DMS79 (cell line): ENCODE results near the gene PPP2R1B.
"Not testable (repeated sequence)": the region's sequence is repeated elsewhere in the genome, so short reads cannot be mapped to it uniquely, and the experiment has no call there.

Experiments used
- DNase-seq: peaks from one replicate; lab custom pipeline; 2025; lab: John Stamatoyannopoulos, UW

PPP2R1B gene

DNA sequence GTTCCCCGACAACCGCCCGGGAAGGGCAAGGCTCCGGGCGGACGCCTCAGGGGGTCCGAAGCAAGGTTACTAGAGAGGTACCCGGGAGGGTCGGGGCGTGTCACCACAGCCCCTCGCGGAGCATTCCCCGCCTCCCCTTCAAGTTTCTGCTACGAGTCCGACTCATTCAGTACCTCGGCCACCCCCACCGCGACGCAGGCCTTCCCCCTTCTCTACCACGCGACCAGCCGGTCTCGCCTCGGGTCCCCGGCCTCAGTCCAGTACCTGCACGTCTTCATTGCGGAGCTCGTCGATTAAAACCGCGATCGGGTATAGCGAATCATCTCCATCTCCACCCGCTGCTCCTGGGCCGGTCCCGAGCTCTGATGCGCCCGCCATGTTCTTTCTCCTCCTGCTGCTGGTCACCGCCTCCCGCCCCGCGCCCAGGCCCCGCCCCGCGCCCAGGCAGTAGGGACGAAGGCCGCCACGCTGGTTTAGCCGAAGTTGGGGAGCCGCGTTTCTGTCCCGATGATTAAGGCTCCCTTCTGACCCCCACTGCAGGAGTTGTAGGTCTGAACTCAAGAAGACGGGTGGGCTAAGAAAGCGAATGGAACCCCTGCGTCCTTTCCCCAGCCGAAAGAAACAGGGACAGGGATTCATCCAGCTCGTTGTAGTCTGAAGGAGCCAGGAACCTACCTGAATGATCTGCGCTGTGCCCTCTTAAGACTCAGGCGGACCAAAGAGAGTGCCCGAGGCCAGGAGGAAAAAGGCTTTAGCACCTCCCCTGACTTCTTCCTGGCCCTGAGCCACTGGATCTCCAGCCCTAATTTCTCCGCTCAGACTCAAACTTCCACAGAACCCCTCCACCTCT is at the start of gene PPP2R1B:
Gene PPP2R1B (minus strand): TSS at position 406 of the 850 bp plus-strand sequence. CDS start 28 bp downstream, at position 378.
- DNase-seq = peak; percentile 79

DNA sequence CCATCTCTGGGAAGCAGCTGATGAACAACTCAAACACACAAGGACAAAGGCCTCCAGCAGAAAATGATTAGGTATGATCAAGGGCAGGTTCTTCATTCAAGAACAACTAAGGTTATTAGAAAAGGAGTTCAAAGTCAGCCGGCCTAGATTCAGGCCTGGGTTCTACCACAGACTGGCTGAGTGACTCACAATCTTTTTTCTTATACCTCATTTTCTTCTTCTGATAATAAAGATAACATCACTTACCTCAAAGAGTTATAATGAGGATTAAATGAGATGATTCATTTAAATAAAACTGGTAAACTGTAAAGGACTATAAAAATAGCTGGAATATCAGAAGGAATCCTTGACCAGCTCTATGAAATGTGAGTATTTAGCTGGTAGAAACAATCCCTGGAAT is 49.3 kb upstream of the PPP2R1B start:
- DNase-seq = no peak

DNA sequence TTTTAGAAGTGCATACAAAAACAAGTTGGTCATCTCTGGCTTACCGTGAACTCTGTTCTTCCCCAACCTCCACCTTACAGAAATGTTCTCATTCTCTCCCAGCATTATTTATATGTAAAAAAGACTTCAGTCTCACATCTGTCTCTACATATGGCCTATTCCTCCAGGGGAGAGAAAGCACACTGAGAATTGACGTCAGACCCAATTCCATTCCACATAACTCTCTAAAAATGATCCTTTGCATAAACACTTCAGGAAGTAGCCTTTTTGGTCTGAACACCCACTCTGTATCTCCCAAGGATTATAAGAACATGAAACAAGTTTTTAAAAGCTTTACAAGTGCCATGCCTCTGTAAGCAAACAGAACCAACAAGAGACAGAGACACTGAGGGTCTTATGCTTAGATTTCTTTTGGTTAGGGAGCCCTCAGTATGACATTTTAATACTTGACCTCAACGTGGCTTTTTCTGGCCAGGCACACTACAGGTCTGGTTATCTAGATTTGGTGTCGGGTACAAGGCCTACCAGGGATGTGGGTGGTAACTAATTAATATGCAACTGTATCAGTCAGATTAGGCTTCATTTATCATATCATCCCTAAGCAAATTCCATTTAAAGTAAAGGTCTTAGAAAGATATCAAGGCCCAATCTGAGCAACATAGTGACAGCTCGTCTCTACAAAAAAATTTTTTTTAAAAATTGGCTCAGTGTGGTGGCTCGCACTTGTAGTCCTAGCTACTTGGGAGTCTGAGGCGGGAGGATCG is 48.5 kb upstream of the PPP2R1B start:
- DNase-seq = no peak

DNA sequence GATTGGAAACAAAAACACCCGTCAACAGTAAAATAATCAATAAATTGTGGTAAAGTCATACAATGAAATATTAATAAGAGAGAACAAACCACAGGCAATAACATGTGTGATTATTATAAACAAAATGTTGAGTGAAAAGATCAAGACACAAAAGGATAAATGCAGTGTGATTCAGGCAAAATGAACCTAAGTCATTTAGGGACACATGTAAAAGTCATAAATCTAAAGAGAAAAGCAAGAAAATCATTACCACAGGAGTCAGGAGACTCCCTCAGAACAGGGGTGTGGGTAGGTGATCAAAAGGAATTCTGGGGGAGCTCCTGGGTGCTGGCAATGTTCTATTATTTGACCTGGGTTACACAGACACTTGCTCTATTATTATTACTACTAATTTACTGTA is 47.9 kb upstream of the PPP2R1B start:
- DNase-seq = no peak

DNA sequence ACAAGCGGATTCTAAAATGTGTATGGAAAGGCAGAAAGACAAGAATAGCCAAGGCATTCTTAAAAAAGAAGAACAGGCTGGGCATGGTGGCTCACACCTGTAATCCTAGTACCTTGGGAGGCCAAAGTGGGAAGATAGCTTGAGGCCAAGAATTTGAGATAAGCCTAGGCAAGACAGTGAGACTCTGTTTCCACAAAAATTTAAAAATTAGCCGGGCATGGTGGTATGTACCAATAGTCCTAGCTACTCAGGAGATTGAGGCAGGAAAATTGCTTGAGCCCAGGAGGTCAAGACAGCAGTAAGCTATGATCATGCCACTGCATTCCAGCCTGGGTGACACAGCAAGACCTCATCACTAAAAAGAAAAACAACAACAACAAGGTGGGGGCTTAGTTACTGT is 46.0 kb upstream of the PPP2R1B start:
- DNase-seq = no peak

DNA sequence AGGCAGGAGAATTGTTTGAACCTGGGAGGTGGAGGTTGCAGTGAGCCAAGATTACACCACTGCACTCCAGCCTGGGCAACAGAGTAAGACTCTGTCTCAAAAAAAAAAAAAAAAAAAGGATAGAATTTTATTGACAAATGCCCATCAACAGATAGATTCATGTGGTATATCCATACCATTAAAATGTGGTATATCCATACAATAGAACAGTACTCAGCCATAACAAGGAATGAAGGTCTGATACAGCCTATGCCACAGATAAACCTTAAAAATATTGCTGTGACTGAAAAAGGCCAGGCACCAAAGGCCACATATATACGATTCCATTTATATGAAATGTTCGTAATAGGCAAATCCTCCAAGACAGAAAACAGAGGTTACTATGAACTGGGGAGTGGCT is 45.3 kb upstream of the PPP2R1B start:
- no peak for DNase-seq

DNA sequence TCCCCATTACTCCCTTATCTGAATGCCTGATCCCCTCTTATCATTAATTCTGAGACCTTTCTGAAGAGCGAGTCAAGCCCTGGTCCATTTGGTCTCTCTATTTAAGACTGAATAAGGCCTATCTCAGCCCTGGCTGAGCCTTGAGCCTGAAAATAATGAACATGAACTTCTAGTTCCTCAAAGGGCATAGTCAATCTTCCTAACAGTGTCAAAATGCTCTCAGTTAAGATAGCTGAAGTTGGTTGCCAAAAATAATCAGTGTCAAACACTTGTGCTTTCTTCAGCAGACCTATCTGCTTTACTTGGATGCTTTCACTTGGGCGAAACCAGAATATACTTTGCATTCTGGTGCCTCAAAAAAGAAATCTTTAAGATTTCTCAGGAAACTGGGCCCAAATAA is 42.6 kb upstream of the PPP2R1B start:
- no peak for DNase-seq

DNA sequence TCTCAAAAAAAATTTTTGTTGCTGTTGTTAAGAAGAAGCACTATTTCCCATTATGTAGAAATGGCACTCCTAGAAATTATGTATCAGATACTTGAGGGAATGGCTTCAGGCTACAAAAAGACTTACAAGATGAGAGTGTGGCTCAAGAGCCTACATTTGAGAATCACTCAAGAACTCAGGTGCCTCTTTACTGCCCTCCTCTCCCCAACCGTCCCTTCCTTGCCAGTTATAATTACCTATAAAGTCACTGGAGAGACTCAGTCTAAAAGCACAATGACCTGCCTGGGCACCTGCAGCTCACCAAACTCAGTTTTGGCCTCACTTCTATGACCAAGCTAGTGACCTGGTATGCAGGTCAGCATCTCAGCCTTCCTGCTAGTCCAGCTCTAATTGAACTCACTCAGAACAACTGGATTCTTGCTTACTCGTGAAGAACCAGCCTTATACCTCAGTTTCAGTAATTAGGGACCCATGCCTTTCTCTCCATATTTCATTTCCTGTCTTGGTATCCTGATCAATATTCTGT is 41.9 kb upstream of the PPP2R1B start:
- peak; percentile 97 for DNase-seq

DNA sequence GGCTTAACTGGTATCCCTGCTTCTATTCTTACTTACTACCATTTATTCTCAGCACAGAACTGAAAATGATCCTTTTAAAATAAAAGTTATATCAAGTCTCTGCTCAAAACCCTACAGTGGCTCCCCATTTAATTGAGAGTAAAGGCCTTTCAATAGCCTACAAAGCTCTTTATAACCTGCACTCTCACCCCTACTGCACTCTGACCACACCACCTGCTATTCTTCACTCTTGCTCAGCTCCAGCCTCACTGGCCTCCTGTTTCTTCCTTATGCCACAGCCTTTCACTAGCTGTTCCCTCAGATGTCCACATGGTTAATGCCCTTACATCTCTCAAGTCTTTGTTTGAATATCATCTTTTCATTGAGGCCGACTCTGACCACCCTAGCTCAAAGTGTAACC is 40.9 kb upstream of the PPP2R1B start:
- no peak for DNase-seq

DNA sequence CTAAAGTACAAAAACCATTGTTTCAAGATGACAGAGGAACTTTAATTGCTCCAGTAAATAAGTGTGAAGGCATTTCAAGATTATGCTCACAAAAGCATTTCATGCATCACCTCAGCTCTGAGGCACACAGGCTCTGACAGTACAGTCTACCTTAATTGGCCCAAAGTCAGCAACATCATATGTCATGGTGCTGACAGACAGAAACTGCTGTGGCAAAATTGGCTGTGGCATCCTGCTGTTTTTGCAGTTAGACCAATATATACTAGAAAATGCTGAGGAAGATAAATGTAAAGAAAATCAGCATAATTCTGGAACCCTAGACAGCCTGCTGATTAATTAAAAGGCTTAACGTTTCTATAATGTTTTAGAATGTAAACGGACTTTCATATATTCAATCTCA is 34.9 kb upstream of the PPP2R1B start:
- no peak for DNase-seq

DNA sequence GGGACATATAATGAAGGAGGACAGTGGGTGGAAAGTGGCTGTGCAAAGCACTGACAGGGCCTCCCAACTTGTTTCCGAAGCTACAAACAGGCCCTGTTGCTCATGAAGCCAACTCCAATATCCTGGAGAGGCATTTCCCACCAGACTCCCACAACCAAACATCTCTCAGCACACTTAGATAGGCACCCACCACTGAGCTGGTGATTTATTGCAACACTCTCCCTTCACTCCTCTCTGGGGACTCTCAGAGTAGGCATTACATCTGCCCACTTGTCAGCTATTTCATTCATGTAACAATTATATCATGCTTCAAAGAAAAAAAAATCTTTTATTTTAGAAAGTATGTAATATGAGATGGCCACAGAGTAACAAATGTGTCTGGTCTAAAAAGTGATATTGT is 32.1 kb upstream of the PPP2R1B start:
- DNase-seq = peak; percentile 44

DNA sequence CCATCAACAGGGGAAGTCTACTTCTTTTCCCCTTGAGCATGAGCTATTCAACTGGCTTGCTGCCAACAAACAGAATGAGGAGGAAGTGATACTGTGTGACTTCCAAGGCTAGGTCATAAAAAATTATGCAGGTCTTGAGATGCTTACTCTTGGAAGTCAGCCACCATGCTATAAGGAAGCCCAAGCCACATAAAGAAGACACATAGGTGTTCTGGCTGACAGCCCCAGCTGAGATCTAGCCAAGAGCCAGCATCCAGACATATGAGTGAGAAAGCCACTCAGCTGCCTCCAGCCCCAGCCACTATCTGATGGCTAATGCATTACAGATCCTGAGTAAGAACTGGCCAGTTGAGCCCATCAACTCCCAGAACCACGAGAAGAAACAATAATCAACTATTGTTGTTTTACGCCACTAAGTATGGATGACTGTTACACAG is 31.0 kb upstream of the PPP2R1B start:
- DNase-seq = peak; percentile 97

DNA sequence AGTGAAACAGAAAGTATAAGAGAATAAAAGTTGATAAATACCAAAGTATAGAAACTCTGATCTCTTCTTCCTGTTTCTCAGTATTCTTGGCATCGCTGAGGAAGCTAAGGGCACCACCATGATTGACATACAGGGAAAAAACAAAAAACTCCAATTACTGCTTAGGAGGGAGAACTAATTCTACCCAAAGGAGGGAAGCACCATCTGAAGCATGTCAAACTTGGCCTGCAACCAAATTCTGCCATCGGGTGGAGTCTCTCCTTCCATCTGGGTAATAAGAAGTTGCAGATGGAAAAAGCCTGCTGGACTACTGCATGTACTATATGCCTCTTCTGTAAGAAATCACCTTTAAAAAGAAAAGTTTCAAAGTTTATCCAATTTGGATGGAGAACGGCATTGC is 30.5 kb upstream of the PPP2R1B start:
- peak; percentile 90 for DNase-seq

DNA sequence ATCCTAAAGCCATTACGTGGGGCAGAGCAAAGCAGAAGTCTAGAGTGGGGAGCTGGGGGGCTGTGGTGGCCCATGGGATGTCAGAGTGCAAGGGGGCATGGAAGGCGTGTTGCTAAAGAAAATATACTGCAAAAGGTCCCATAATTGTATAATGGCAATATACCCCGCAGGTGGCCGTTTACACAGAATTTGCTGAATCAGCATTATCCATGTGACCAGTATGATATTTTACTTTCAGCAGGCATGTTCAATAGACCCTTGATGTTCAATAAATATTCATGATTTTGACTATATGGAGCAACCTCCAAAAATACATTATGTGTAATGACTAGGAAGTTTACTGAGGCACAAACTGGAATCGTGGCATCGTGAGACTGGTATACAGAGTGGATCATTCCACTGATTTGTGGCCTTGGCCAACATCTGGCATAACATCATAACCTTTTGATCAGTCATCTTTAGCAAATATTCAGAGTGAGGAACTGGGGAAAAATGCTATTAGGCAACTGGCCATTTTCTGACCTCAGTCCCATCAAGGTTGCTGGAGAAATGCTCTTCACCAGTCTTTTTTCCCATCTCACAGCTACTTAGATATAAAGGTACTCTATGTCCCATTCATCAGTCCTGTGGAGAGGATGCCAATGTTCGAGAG is 29.3 kb upstream of the PPP2R1B start:
- no peak for DNase-seq

DNA sequence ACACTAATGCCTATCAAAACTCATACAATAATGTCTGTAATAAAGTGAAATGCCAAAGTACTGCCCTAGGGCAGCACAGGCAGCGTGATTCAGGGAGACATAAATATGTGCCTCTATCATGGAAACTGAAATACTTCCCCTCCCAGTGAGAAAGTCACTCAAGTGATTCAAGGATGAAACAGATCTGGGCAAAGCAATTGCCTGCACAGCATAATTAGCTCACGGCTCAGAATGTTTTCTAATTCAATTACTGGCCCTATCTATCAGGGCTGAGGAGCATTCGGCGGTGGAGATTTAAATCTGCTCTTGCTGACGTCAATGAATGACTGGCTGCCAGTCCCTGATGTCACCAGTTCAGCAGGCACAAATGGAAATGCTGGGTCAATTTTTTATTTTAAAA is 27.7 kb upstream of the PPP2R1B start:
- no peak for DNase-seq

DNA sequence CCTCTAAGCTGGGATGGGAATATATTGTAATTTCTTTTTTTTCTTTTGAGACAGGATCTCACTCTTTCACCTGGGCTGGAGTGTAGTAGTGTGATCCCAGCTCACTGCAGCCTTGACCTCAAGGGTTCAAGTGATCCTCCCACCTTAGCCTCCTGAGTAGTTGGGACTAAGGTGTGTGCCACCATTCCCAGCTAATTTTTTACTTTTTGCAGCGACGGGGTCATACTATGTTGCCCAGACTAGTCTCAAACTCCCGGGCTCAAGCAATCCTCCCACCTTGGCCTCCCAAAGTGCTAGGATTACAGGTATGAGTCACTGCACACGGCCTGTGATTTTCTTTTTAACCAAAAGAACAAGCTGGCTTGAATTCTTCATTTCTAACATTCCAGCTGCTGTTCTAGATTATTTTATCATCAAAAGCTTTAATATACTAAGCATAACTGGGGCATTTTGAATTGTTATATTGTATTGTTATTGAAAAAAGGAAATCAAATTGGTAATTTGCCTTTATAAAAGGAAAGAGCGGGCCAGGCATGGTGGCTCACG is 26.8 kb upstream of the PPP2R1B start:
- no peak for DNase-seq

DNA sequence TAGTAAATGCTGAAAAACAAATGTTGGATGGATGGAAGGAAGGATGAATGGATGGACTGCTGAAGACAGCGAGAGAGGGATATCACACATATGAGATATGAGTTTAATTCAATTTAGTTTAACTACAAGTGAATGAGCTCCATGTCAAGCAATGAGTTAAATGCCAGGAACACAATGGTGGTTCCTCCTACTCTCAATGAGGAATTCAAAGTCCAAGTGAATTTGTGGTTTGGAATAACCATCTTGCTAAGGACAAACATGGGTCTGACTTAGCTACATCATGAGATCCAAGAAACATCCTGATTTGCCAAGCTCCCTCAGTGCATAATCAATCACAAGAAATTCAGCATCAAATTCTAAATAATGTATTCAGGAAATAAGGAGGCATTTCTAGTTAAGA is 26.1 kb upstream of the PPP2R1B start:
- DNase-seq = no peak

DNA sequence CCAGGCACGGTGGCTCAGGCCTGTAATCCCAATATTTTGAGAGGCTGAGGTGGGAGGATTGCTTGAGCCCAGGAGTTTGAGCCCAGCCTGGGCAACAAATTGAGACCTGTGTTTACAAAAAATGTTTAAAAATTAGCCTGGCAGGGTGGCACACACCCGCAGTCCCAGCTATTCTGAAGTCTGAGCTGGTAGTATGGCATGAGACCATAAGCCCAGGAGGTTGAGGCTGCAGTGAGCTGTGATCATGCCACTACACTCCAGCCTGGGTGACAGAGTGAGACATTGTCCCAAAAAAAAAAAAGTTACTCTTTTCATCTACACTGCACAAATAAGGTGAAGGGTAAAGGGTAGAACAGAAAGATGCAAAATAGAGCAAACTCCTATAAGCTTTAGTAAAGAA is 22.3 kb upstream of the PPP2R1B start:
- no peak for DNase-seq

DNA sequence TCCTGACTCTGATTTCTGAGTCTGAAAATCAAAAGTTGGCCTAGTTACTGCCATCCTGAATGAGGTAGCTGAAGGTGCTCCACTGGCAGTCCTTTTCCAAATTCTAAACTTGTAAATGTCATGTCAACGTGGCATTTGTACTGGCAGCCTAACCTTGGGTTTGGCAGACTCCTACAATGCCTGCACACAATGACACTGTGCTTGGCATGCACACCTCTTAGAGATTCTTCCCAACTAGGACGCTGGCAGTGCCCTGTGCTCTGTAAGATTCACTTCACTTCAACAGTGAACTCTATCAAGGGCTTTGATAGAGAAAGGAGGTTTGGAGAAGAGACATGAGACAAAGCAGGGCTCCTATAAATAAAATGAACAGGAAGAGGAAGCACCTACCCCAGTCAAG is 21.9 kb upstream of the PPP2R1B start:
- DNase-seq = no peak

DNA sequence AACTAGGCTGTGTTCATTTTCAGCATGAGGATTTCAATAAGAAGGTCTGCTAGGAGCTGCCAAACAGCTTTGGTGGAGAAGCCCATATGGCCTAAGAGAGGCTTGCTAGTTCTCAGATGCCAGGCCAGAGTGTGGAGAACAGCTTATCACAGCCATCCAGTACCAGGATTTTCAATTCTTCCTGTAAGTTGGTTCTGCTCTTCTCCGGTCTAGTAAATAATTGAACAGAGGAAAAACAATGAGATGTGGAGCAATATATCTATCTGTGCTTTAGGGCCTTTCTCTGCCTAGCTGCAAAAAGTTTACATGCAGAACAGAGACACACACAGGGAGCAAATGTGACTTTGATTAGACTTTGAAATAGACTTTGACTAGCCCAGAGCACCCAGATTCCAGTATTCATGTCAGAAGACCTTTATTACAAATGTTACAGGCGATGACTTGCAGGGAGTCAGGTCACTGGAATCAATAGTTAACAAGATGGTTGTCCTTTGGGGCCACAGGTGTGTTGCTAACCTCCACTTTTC is 19.8 kb upstream of the PPP2R1B start:
- DNase-seq = no peak

DNA sequence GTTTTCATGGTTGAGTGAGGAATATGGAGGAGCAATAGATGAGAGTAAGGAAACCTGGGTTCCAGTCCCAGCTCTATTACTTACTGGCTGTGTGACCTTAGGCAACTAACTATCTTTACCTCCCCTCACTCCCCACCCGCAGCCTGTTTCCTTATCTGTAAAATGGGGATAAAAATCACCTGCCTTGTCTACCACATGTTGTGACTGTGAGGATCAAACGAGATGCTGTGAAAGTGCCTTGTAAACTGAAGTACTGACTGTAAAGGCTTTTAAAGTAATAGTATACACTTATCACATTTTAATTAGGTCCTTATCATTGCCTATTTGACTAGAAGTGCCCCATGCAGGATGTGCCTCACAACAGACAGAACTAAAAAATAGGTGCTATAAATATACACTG is 18.9 kb upstream of the PPP2R1B start:
- peak; percentile 16 for DNase-seq

DNA sequence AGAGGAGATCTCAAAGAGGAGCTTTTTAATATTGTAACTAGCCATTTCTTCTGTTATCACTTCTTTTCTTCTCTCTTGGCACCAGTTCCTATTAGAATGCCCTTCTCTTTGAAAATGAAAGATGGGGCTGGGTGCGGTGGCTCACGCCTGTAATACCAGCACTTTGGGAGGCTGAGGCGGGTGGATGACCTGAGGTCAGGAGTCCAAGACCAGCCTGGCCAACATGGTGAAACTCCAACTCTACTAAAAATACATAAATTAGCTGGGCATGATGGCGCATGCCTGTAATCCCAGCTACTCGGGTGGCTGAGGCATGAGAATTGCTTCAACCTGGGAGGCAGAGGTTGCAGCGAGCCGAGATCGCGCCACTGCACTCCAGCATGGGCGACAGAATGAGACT is 18.1 kb upstream of the PPP2R1B start:
- DNase-seq = not testable (repeated sequence)
